ENCODE results near the gene TAAR2.
A peak's percentile ranks its signal among the peaks of the same experiment; 100 is the strongest.

TAAR2 gene

DNA sequence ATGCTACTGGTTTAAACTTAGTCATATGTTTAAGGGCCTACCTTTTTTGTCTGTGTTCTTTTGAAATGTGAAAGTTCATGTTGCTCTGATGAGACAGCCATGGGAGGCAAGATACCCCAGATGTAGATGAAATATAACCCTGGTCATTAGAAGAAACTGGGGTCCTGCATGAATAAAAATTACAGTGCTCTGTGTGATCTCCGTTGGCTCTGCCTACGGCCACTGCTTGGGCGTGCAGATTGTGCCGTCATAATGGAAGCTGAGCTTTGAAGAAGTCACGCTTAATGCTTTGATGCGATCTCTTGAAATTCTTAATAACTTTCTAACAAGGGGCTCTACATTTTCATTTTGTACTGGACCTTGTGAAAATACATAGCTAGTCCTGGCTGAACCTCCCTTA is at the start of gene TAAR2:
TAAR2 (minus strand) TSS at position 101 of the 400 bp plus-strand sequence; CDS start at position 101, 0 bp downstream.
- no peak within 1 kb of the TSS for H3K4me3 ChIP-seq (replicated peaks; ENCODE audit: low read depth, low read length)
- TF ChIP-seq CTCF (IDR thresholded peaks at IDR 0.05; ENCODE audit: low read length, missing control alignments): no peak
- DNase-seq (ENCODE audit: low read depth): no peak

- TF ChIP-seq CTCF (IDR thresholded peaks at IDR 0.05; ENCODE audit: low read length, missing control alignments): no peak
- H3K4me3 ChIP-seq (replicated peaks; ENCODE audit: low read depth, low read length): no peak overlapping the region
- DNase-seq (ENCODE audit: low read depth): no peak
Observed at GRCh38 chr6:132673376-132674094, 49.5 kb upstream of the TAAR2 start.

DNA sequence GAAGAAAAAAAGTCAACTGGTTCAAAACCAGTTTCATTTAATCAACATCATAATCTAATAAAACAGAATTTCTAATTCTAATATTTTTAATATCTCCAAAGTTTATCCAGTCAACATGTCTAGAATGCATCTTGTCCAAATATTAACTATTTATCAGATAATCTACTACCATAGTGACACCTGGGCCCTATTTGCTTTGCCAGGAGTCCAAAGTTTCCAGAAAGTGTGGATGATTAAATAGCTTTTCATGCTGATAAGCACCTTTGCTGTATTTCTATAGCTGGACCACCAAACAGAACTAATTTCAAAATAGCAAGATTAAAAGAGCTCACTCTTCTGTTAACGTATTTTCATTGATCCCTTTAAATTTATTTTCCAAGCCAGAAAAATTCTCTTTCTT is 47.2 kb upstream of the TAAR2 start:
- DNase-seq (ENCODE audit: low read depth): no peak
- H3K4me3 ChIP-seq (replicated peaks; ENCODE audit: low read depth, low read length): no peak overlapping the region
- no peak for TF ChIP-seq CTCF (IDR thresholded peaks at IDR 0.05; ENCODE audit: low read length, missing control alignments)

- TF ChIP-seq CTCF (IDR thresholded peaks at IDR 0.05; ENCODE audit: low read length, missing control alignments): peak; percentile 40
- peak; percentile 75 for DNase-seq (ENCODE audit: low read depth)
- H3K4me3 ChIP-seq (replicated peaks; ENCODE audit: low read depth, low read length): no peak overlapping the region
Observed at GRCh38 chr6:132669690-132670291, 45.7 kb upstream of the TAAR2 start.

DNA sequence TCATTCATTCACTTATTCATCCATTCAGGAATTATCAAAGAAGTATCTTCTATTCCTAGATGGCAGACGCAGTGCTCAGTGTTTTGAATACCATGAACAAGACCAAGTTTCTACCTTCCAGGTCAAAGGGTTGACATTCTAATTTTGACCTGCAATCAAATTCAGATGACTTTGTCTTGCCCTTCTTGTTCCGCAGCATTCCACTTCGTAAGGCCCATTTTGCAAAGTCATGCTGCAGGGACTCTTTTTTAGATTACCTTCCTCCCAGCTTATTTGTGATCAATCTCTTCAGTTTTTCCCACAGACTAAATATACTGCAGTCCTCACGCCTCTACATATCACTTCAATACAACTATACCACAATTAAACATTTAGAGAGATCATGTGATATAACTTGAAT is 42.0 kb upstream of the TAAR2 start:
- no peak for TF ChIP-seq CTCF (IDR thresholded peaks at IDR 0.05; ENCODE audit: low read length, missing control alignments)
- no peak for DNase-seq (ENCODE audit: low read depth)
- H3K4me3 ChIP-seq (replicated peaks; ENCODE audit: low read depth, low read length): no peak overlapping the region

GRCh38 chr6:132664309-132665034 is 40.4 kb upstream of the TAAR2 start:
- no peak for TF ChIP-seq CTCF (IDR thresholded peaks at IDR 0.05; ENCODE audit: low read length, missing control alignments)

More at GRCh38 chr6:132664309-132665034, 40.4 kb upstream of the TAAR2 start:
- no peak overlapping the region for H3K4me3 ChIP-seq (replicated peaks; ENCODE audit: low read depth, low read length)
- no peak for DNase-seq (ENCODE audit: low read depth)
